NT2/D1 (cell line): ENCODE data around the gene HIGD1A.

Experiments
- YY1 ChIP-seq: IDR thresholded peaks from 2 replicates; pipeline ENCODE4 v1.6.1; 2011; ENCODE audit not compliant: insufficient read length, insufficient read depth
- ZNF274 ChIP-seq: IDR thresholded peaks from 2 replicates; pipeline ENCODE4 v1.6.1; 2011; ENCODE audit warnings: mild to moderate bottlenecking, low read depth, low read length

GRCh38 chr3:42772670-42773408 lies 31.5 kb downstream of the HIGD1A start, which contains the start of gene CCDC13:
- TF ChIP-seq YY1: no peak
- TF ChIP-seq ZNF274: no peak
